ENCODE results near the gene ZNF618. TPM values are rescaled to one million over a fixed set of nuclear protein-coding genes. Genes with fewer than 3 reads are reported as not detected.

The ZNF618 gene
- total RNA-seq, 1 experiment from 2014 or later, result 4.2 TPM

GRCh38 chr9:113909421-113909820 is 33.3 kb downstream of the ZNF618 start:
- BruUV-seq (replicated peaks), result no TSS peak
- no peak overlapping the region for H3K4me2 ChIP-seq (ENCODE audit: low read length)
- H4K20me1 ChIP-seq (ENCODE audit: low read length), result no peaks in the 10 kb centered on the region
- no peaks in the 10 kb centered on the region for H3K9me2 ChIP-seq (replicated peaks; ENCODE audit: low read length)
- TF ChIP-seq, protein P1, sequence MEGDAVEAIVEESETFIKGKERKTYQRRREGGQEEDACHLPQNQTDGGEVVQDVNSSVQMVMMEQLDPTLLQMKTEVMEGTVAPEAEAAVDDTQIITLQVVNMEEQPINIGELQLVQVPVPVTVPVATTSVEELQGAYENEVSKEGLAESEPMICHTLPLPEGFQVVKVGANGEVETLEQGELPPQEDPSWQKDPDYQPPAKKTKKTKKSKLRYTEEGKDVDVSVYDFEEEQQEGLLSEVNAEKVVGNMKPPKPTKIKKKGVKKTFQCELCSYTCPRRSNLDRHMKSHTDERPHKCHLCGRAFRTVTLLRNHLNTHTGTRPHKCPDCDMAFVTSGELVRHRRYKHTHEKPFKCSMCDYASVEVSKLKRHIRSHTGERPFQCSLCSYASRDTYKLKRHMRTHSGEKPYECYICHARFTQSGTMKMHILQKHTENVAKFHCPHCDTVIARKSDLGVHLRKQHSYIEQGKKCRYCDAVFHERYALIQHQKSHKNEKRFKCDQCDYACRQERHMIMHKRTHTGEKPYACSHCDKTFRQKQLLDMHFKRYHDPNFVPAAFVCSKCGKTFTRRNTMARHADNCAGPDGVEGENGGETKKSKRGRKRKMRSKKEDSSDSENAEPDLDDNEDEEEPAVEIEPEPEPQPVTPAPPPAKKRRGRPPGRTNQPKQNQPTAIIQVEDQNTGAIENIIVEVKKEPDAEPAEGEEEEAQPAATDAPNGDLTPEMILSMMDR (conservative IDR thresholded peaks at IDR 0.05; ENCODE audit: low read depth, low read length), result no peak
- TF ChIP-seq EZH2phosphoT487 (IDR thresholded peaks at IDR 0.05; ENCODE audit: borderline replicate concordance, low read length) (no peak), EZH2 (IDR thresholded peaks at IDR 0.05; ENCODE audit: low read length, unreplicated experiment) (no peak)
- intact Hi-C loops (cut with micrococcal nuclease), result no loop called here
- no peaks in the 10 kb centered on the region for H3K79me2 ChIP-seq (ENCODE audit: low read length)
- DNase-seq (no peak), ATAC-seq (no peak)
- no peaks in the 10 kb centered on the region for H3K36me3 ChIP-seq (ENCODE audit: low read depth, low read length)
- no peaks in the 10 kb centered on the region for H3F3A ChIP-seq (ENCODE audit: low read length, unreplicated experiment)
- POLR2A ChIA-PET (ENCODE audit: unreplicated experiment), result no interaction called here
- no peak overlapping the region for H3K27ac ChIP-seq (ENCODE audit: low read length)
- no peak overlapping the region for H3K9ac ChIP-seq (ENCODE audit: low read length)
- H3K9me3 ChIP-seq (ENCODE audit: low read length), result no peaks in the 10 kb centered on the region
- no peak overlapping the region for H2AFZ ChIP-seq (ENCODE audit: low read length)
- no peaks in the 10 kb centered on the region for H3K27me3 ChIP-seq (ENCODE audit: low read length)
- no peak overlapping the region for H3K4me3 ChIP-seq (ENCODE audit: low read length)
- no peaks in the 10 kb centered on the region for H3K4me1 ChIP-seq (ENCODE audit: insufficient read depth, low read length)
- CTCF ChIA-PET, result no interaction called here

GRCh38 chr9:113910036-113910639 is 34.0 kb downstream of the ZNF618 start:
- Histone ChIP-seq H3F3A (ENCODE audit: low read length, unreplicated experiment) (no peaks in the 10 kb centered on the region), H3K79me2 (ENCODE audit: low read length) (no peaks in the 10 kb centered on the region), H3K4me3 (ENCODE audit: low read length) (no peak overlapping the region), H3K36me3 (ENCODE audit: low read depth, low read length) (no peaks in the 10 kb centered on the region), H3K9ac (ENCODE audit: low read length) (no peak overlapping the region), H3K9me2 (replicated peaks; ENCODE audit: low read length) (no peaks in the 10 kb centered on the region), H3K4me1 (ENCODE audit: insufficient read depth, low read length) (no peaks in the 10 kb centered on the region), H4K20me1 (ENCODE audit: low read length) (no peaks in the 10 kb centered on the region), H2AFZ (ENCODE audit: low read length) (no peak overlapping the region), H3K27ac (ENCODE audit: low read length) (no peak overlapping the region), H3K4me2 (ENCODE audit: low read length) (no peak overlapping the region), H3K9me3 (ENCODE audit: low read length) (no peaks in the 10 kb centered on the region), H3K27me3 (ENCODE audit: low read length) (no peaks in the 10 kb centered on the region)
- ChIA-PET CTCF (no interaction called here), POLR2A (ENCODE audit: unreplicated experiment) (no interaction called here)
- intact Hi-C loops (cut with micrococcal nuclease), result no loop called here
- TF ChIP-seq, protein P1 (conservative IDR thresholded peaks at IDR 0.05; ENCODE audit: low read depth, low read length), result no peak
- TF ChIP-seq EZH2 (IDR thresholded peaks at IDR 0.05; ENCODE audit: low read length, unreplicated experiment) (no peak), EZH2phosphoT487 (IDR thresholded peaks at IDR 0.05; ENCODE audit: borderline replicate concordance, low read length) (no peak)
- BruUV-seq (replicated peaks), result no TSS peak
- no peak for ATAC-seq
- no peak for DNase-seq

- Histone ChIP-seq H3K79me2 (ENCODE audit: low read length) (no peaks in the 10 kb centered on the region), H3K9me3 (ENCODE audit: low read length) (no peaks in the 10 kb centered on the region), H3K4me2 (ENCODE audit: low read length) (no peak overlapping the region), H3K27me3 (ENCODE audit: low read length) (no peaks in the 10 kb centered on the region), H3K27ac (ENCODE audit: low read length) (no peak overlapping the region), H3K36me3 (ENCODE audit: low read depth, low read length) (no peaks in the 10 kb centered on the region), H2AFZ (ENCODE audit: low read length) (no peak overlapping the region), H3K4me3 (ENCODE audit: low read length) (no peak overlapping the region), H3K4me1 (ENCODE audit: insufficient read depth, low read length) (no peaks in the 10 kb centered on the region), H4K20me1 (ENCODE audit: low read length) (no peaks in the 10 kb centered on the region), H3K9me2 (replicated peaks; ENCODE audit: low read length) (no peaks in the 10 kb centered on the region), H3K9ac (ENCODE audit: low read length) (no peak overlapping the region), H3F3A (ENCODE audit: low read length, unreplicated experiment) (no peaks in the 10 kb centered on the region)
- intact Hi-C loops (cut with micrococcal nuclease), result no loop called here
- ATAC-seq (no peak), DNase-seq (no peak)
- TF ChIP-seq EZH2 (IDR thresholded peaks at IDR 0.05; ENCODE audit: low read length, unreplicated experiment), result no peak
- TF ChIP-seq, protein P1 (conservative IDR thresholded peaks at IDR 0.05; ENCODE audit: low read depth, low read length), result no peak
- TF ChIP-seq EZH2phosphoT487 (IDR thresholded peaks at IDR 0.05; ENCODE audit: borderline replicate concordance, low read length), result no peak
- POLR2A ChIA-PET (ENCODE audit: unreplicated experiment), result no interaction called here
- BruUV-seq (replicated peaks), result no TSS peak
- CTCF ChIA-PET, result no interaction called here
Observed at GRCh38 chr9:113911850-113912557, 35.9 kb downstream of the ZNF618 start.

All from PC-3 (cell line).